MM.1S (cell line): ENCODE data around the gene PHPT1.
"Not testable (repeated sequence)": the region's sequence is repeated elsewhere in the genome, so short reads cannot be mapped to it uniquely, and the experiment has no call there.

Source experiments
- DNase-seq: peaks from one replicate; pipeline ENCODE4 v3.0.0-alpha.2; 2015
- H2AFZ ChIP-seq: fragments of 300-600 bp; sonication (generic); 2 replicates; pipeline ENCODE4 v1.6.0; 2016; ENCODE audit warnings: antibody characterized with exemption, low read length
- H3F3A ChIP-seq: fragments of 300-600 bp; sonication (generic); 2 replicates; pipeline ENCODE4 v1.6.1; 2016; ENCODE audit warnings: mild to moderate bottlenecking, antibody characterized with exemption, low read length, moderate library complexity, mixed read lengths; ENCODE audit not compliant: insufficient read depth
- H3K27ac ChIP-seq: fragments of 300-600 bp; sonication (generic); 2 replicates; pipeline ENCODE4 v1.5.1; 2016; ENCODE audit warnings: mild to moderate bottlenecking, low read length
- H3K27me3 ChIP-seq: fragments of 300-600 bp; sonication (generic); replicated peaks from 2 replicates; pipeline ENCODE4 v1.6.0; 2016; ENCODE audit warnings: low read length; ENCODE audit not compliant: insufficient read depth
- H3K36me3 ChIP-seq: fragments of 300-600 bp; sonication (generic); replicated peaks from 2 replicates; pipeline ENCODE4 v1.6.1; 2016; ENCODE audit warnings: mild to moderate bottlenecking, low read length, mixed read lengths; ENCODE audit not compliant: insufficient read depth
- H3K4me1 ChIP-seq: fragments of 300-600 bp; sonication (generic); 2 replicates; pipeline ENCODE4 v1.6.1; 2016; ENCODE audit warnings: low read length, mixed read lengths
- H3K4me2 ChIP-seq: fragments of 300-600 bp; sonication (generic); 2 replicates; pipeline ENCODE4 v1.6.0; 2016; ENCODE audit warnings: low read depth, low read length
- H3K4me3 ChIP-seq: fragments of 300-600 bp; sonication (generic); 2 replicates; pipeline ENCODE4 v1.5.1; 2016; ENCODE audit warnings: low read length, mixed read lengths
- H3K79me2 ChIP-seq: fragments of 300-600 bp; sonication (generic); 2 replicates; pipeline ENCODE4 v1.6.1; 2016; ENCODE audit warnings: mixed run types, low read length, mixed read lengths
- H3K9ac ChIP-seq: fragments of 300-600 bp; sonication (generic); 2 replicates; pipeline ENCODE4 v1.6.1; 2016; ENCODE audit warnings: low read length, mixed read lengths
- H3K9me2 ChIP-seq: fragments of 300-600 bp; sonication (generic); replicated peaks from 2 replicates; pipeline ENCODE4 v1.6.1; 2016; ENCODE audit warnings: mild to moderate bottlenecking, low read length, mixed read lengths; ENCODE audit not compliant: insufficient read depth
- H3K9me3 ChIP-seq: fragments of 300-600 bp; sonication (generic); replicated peaks from 2 replicates; pipeline ENCODE4 v1.6.1; 2016; ENCODE audit warnings: mild to moderate bottlenecking, low read length, mixed read lengths; ENCODE audit not compliant: insufficient read depth
- H4K20me1 ChIP-seq: fragments of 300-600 bp; sonication (generic); 2 replicates; pipeline ENCODE4 v1.6.1; 2016; ENCODE audit warnings: mild to moderate bottlenecking, low read length, moderate library complexity, mixed read lengths; ENCODE audit not compliant: insufficient read depth
- CTCF ChIP-seq: fragments of 300-600 bp; sonication (generic); IDR thresholded peaks from 2 replicates; pipeline ENCODE4 v1.5.1; 2016; ENCODE audit warnings: antibody characterized with exemption, low read length, mixed read lengths
- EZH2 ChIP-seq: fragments of 300-600 bp; sonication (generic); optimal IDR thresholded peaks from 2 replicates; pipeline ENCODE3; 2017; ENCODE audit warnings: low read depth, mild to moderate bottlenecking, antibody characterized with exemption, low read length, mixed read lengths
- EZH2phosphoT487 ChIP-seq: fragments of 300-600 bp; sonication (generic); IDR thresholded peaks from 2 replicates; pipeline ENCODE4 v1.6.1; 2018; ENCODE audit warnings: antibody characterized with exemption, low read length

PHPT1 gene

DNA sequence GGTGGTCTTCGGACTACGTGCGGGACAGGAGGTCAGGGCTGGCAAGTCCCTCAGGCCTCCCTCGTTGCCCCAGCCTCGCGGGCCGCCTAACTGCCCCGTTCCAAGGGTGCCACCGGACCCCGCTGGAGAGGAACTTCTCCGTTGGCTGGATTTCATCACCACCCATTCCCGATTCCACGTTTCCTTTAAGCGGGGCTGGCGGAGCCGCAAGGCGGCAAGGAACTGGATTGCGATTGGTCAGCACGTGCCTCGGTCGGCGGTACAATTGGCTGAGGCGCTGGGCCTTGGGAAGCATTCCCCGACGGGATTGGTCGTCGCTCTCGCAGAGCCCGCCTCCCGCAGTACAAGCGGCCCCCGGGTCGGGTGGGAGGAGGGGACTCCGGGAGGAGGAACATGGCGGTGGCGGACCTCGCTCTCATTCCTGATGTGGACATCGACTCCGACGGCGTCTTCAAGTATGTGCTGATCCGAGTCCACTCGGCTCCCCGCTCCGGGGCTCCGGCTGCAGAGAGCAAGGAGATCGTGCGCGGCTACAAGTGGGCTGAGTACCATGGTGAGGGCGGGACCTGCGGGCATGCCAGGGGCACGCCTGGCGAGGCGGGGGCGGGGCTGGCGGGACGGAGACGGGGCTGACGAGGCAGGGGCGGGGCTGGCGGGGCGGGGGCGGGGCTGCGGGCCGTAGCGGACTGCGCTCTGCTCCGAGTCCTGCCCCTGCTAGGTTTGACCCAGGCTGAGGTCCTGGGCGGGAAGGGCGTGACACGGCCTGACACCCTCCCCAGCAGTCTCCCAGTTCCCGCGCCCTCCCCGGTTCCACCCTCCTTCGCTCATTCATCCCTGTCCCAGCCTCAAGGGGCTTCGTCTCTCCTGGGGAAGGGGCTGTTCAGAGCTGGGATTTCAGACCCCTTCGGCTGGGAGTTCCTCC lies at the start of gene PHPT1:
Gene PHPT1, plus strand, starts transcription at position 372 of the 922 bp plus-strand sequence. Its CDS starts 22 bp downstream, at position 394.
- peak within 1 kb of the TSS; percentile 65; the same call in 1 of the 2 replicates for H3K27ac ChIP-seq
- H3F3A ChIP-seq: peaks cover 12% of the 10 kb centered on the region; the same call in 1 of the 2 replicates
- peak within 1 kb of the TSS; percentile 94 for H3K4me2 ChIP-seq
- peak within 1 kb of the TSS; percentile 49 for H2AFZ ChIP-seq
- no peaks in the 10 kb centered on the region for H3K9me2 ChIP-seq
- peak within 1 kb of the TSS; percentile 90 for H3K4me3 ChIP-seq
- H3K9ac ChIP-seq: peak within 1 kb of the TSS; percentile 72
- H3K4me1 ChIP-seq: 0 out of 2 replicates have a peak, but pooled peaks cover 6% of the 10 kb centered on the region
- H4K20me1 ChIP-seq: no peaks in the 10 kb centered on the region
- peaks cover 17% of the 10 kb centered on the region; the same call in 1 of the 2 replicates for H3K79me2 ChIP-seq
- H3K27me3 ChIP-seq: no peaks in the 10 kb centered on the region
- H3K36me3 ChIP-seq: no peaks in the 10 kb centered on the region
- no peaks in the 10 kb centered on the region for H3K9me3 ChIP-seq
- DNase-seq: peak; percentile 98
- TF ChIP-seq EZH2 (no peak), CTCF (no peak), EZH2phosphoT487 (no peak)

DNA sequence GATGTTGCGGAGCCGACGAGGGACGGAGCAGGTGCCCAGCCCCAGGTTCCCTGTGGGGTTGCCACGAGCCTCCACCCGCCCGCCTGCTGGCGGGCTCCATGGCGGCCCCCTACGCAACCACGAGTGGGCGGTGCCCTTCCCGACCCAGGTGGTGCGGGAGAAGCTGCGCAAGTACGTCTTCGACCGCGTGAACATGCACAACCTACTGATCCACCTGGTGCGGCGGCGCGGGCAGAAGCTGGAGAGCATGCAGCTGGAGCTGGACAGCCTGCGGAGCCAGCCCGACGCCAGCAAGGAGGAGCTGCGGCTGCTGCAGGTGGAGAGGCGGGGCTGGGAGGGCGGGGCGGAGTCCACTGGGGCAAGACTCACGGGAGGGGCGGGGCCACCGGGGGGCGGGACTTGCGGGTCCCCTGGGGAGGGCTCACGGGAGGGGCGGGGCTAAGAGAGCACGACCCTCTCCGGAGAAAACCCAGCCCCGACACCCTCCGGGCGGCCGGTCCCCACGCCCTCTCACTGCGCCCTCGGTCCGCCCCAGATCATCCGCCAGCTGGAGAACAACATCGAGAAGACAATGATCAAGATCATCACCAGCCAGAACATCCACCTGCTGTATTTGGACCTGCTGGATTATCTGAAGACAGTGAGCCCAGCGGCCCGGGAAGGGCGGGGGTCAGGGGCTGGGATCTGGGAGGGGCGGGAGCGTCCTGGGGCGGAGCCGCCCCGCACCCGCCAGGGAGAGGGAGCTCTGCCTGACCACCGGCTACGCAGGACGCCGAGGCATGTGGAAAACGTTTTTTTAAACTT lies 49.2 kb upstream of the PHPT1 start:
- H3F3A ChIP-seq: peaks cover 18% of the 10 kb centered on the region
- H3K4me2 ChIP-seq: peak overlapping the region; percentile 98
- no peaks in the 10 kb centered on the region for H3K79me2 ChIP-seq
- H3K4me3 ChIP-seq: peak overlapping the region; percentile 56
- peak overlapping the region; percentile 62 for H2AFZ ChIP-seq
- peak; percentile 91 for DNase-seq
- H3K9ac ChIP-seq: peak overlapping the region; percentile 26; the same call in 1 of the 2 replicates
- peaks cover 16% of the 10 kb centered on the region for H3K4me1 ChIP-seq
- H3K27me3 ChIP-seq: no peaks in the 10 kb centered on the region; the same call in 1 of the 2 replicates
- H4K20me1 ChIP-seq: no peaks in the 10 kb centered on the region
- H3K27ac ChIP-seq: peak overlapping the region; percentile 27; the same call in 1 of the 2 replicates
- no peak for TF ChIP-seq CTCF
- TF ChIP-seq EZH2: no peak
- no peak for TF ChIP-seq EZH2phosphoT487
- no peaks in the 10 kb centered on the region for H3K36me3 ChIP-seq
- no peaks in the 10 kb centered on the region for H3K9me2 ChIP-seq
- H3K9me3 ChIP-seq: no peaks in the 10 kb centered on the region

- Histone ChIP-seq H3F3A (peaks cover 13% of the 10 kb centered on the region), H3K4me3 (no peak overlapping the region), H3K27me3 (no peaks in the 10 kb centered on the region; the same call in 1 of the 2 replicates), H4K20me1 (no peaks in the 10 kb centered on the region), H3K4me1 (peaks cover 13% of the 10 kb centered on the region), H3K79me2 (peaks cover 10% of the 10 kb centered on the region), H3K27ac (no peak overlapping the region), H3K36me3 (no peaks in the 10 kb centered on the region), H3K9me2 (no peaks in the 10 kb centered on the region), H2AFZ (no peak overlapping the region), H3K4me2 (no peak overlapping the region), H3K9me3 (no peaks in the 10 kb centered on the region), H3K9ac (no peak overlapping the region)
- no peak for DNase-seq
- no peak for TF ChIP-seq EZH2phosphoT487
Observed at GRCh38 chr9:136802321-136802720, 46.9 kb upstream of the PHPT1 start.

- not testable (repeated sequence) for DNase-seq, H3K36me3 ChIP-seq, H3K9ac ChIP-seq, H2AFZ ChIP-seq, H3K4me2 ChIP-seq, H3K9me2 ChIP-seq, H3K9me3 ChIP-seq, H3K27me3 ChIP-seq, H4K20me1 ChIP-seq, H3K27ac ChIP-seq, H3K4me3 ChIP-seq
- H3K4me1 ChIP-seq: peaks cover 13% of the 10 kb centered on the region
- H3K79me2 ChIP-seq: peaks cover 13% of the 10 kb centered on the region
- H3F3A ChIP-seq: peaks cover 16% of the 10 kb centered on the region
Observed at GRCh38 chr9:136803009-136803550, 46.1 kb upstream of the PHPT1 start.
